Osteocyte (in vitro differentiated cells): ENCODE data around the gene N4BP2L2. TPM values are rescaled to one million over a fixed set of nuclear protein-coding genes. Genes with fewer than 3 reads are reported as not detected.

Experiments used
- DNase-seq: peaks from one replicate; pipeline ENCODE4 v3.0.0; 2021; ENCODE audit warnings: mixed read lengths; ENCODE audit not compliant: unreplicated experiment; ENCODE audit errors: extremely low spot score
- H3K27ac Mint-ChIP-seq: one replicate; pipeline ENCODE4 v1.8.0; 2021; ENCODE audit warnings: mild to moderate bottlenecking, mixed read lengths; ENCODE audit not compliant: unreplicated experiment
- H3K27me3 Mint-ChIP-seq: one replicate; pipeline ENCODE4 v1.8.0; 2021; ENCODE audit warnings: mixed read lengths; ENCODE audit not compliant: unreplicated experiment
- H3K36me3 Mint-ChIP-seq: one replicate; pipeline ENCODE4 v1.8.0; 2021; ENCODE audit warnings: mixed read lengths; ENCODE audit not compliant: unreplicated experiment
- H3K4me1 Mint-ChIP-seq: one replicate; pipeline ENCODE4 v1.8.0; 2021; ENCODE audit warnings: mixed read lengths; ENCODE audit not compliant: unreplicated experiment
- H3K4me3 Mint-ChIP-seq: one replicate; pipeline ENCODE4 v1.8.0; 2021; ENCODE audit warnings: mild to moderate bottlenecking, moderate library complexity, mixed read lengths; ENCODE audit not compliant: unreplicated experiment
- H3K9me3 Mint-ChIP-seq: one replicate; pipeline ENCODE4 v1.8.0; 2021; ENCODE audit warnings: mixed read lengths; ENCODE audit not compliant: unreplicated experiment
- total RNA-seq: library from RNA; stranded (reverse); gene quantifications from 2 replicates; pipeline ENCODE4 v1.2.1, GENCODE V29; 2021
- TF ChIP-seq, protein P1 (sequence below): fragments of 200-600 bp; sonication (generic); IDR thresholded peaks from 2 replicates; pipeline ENCODE4 v1.5.0; 2021; ENCODE audit warnings: antibody characterized with exemption, mild to moderate bottlenecking, moderate library complexity

N4BP2L2 gene
- total RNA-seq, 1 donor from 2014 or later: 138 TPM

- no peak overlapping the region for H3K4me3 Mint-ChIP-seq
- no peaks in the 10 kb centered on the region for H3K27me3 Mint-ChIP-seq
- no peak for DNase-seq
- peaks cover 14% of the 10 kb centered on the region for H3K4me1 Mint-ChIP-seq
- TF ChIP-seq, protein P1, sequence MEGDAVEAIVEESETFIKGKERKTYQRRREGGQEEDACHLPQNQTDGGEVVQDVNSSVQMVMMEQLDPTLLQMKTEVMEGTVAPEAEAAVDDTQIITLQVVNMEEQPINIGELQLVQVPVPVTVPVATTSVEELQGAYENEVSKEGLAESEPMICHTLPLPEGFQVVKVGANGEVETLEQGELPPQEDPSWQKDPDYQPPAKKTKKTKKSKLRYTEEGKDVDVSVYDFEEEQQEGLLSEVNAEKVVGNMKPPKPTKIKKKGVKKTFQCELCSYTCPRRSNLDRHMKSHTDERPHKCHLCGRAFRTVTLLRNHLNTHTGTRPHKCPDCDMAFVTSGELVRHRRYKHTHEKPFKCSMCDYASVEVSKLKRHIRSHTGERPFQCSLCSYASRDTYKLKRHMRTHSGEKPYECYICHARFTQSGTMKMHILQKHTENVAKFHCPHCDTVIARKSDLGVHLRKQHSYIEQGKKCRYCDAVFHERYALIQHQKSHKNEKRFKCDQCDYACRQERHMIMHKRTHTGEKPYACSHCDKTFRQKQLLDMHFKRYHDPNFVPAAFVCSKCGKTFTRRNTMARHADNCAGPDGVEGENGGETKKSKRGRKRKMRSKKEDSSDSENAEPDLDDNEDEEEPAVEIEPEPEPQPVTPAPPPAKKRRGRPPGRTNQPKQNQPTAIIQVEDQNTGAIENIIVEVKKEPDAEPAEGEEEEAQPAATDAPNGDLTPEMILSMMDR: no peak
- H3K36me3 Mint-ChIP-seq: peaks cover 10% of the 10 kb centered on the region
- no peaks in the 10 kb centered on the region for H3K9me3 Mint-ChIP-seq
- peak overlapping the region; percentile 57 for H3K27ac Mint-ChIP-seq
These were observed 135.5 kb downstream of the N4BP2L2 start for GRCh38 chr13:32403108-32403507.

DNA sequence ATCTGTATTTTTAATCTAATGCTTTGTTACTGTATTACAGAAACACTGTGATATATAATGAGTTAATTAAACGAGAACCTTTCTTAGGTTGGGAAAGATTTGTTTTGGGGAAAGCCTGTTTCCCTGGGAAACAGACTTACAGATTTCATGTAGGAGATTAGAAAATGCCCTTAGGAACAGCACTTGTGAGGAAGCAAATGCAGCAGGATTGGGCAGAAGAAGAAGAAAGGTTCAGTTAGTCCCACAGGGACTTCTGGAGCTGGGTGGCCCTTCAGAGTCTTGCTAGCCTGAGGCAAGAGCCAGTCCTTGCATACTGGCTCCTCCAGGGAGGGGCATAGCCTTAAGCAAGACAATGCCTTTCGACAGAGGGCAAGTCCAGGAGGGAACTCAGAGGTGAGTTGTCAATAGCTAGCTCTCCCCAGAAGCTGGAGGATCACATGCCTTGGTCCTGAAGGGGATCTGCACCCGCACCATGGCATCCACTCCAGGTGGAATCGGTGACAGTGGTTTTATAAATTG is 147.4 kb downstream of the N4BP2L2 start:
- TF ChIP-seq, protein P1: no peak
- H3K36me3 Mint-ChIP-seq: no peaks in the 10 kb centered on the region
- no peaks in the 10 kb centered on the region for H3K9me3 Mint-ChIP-seq
- no peak overlapping the region for H3K4me3 Mint-ChIP-seq
- no peak overlapping the region for H3K27ac Mint-ChIP-seq
- H3K4me1 Mint-ChIP-seq: no peaks in the 10 kb centered on the region
- DNase-seq: no peak
- H3K27me3 Mint-ChIP-seq: no peaks in the 10 kb centered on the region

GRCh38 chr13:32390484-32390883 is 148.1 kb downstream of the N4BP2L2 start:
- Mint-ChIP-seq H3K4me1 (no peaks in the 10 kb centered on the region), H3K27ac (no peak overlapping the region), H3K36me3 (no peaks in the 10 kb centered on the region), H3K27me3 (no peaks in the 10 kb centered on the region), H3K9me3 (no peaks in the 10 kb centered on the region), H3K4me3 (no peak overlapping the region)
- DNase-seq: no peak
- TF ChIP-seq, protein P1: no peak

DNA sequence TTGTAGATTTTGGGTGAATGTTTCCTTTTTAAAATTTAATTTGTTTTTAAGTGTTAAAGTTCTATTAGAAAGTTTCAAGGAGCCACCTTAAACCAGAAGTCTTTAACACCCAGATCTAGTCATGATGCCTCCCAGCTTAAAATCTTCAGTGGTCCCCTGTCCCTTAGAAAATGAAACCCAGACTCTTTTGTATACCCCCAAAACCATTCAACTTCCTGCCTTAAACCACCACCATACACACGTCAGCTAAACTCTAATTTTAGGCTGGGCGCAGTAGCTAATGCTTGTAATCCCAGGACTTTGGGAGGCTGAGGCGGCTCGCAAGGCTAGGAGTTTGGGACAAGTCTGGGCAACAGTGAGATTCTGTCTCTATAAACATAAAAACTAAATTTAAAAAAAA is 148.5 kb downstream of the N4BP2L2 start:
- H3K36me3 Mint-ChIP-seq: no peaks in the 10 kb centered on the region
- no peak for DNase-seq
- H3K4me3 Mint-ChIP-seq: no peak overlapping the region
- no peaks in the 10 kb centered on the region for H3K4me1 Mint-ChIP-seq
- TF ChIP-seq, protein P1: no peak
- no peak overlapping the region for H3K27ac Mint-ChIP-seq
- H3K27me3 Mint-ChIP-seq: no peaks in the 10 kb centered on the region
- no peaks in the 10 kb centered on the region for H3K9me3 Mint-ChIP-seq

DNA sequence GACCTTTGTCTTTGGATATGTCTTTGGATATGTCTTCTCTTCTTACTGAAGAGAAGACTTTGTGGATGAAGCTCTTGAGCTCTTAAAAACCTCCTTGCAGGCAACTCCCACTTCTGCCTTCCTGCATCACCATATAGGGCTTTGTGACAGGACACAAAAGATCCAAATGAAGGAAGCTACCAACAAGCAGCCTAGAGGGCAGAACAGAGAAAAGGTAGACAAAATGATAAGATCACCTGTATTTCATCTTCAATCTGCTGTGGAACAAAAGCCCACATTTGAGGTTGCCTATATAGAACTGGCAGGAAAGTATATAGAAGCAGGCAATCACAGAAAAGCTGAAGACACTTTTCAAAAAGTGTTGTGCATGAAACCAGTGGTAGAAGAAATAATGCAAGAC is 153.2 kb downstream of the N4BP2L2 start:
- Mint-ChIP-seq H3K4me1 (no peaks in the 10 kb centered on the region), H3K27me3 (no peaks in the 10 kb centered on the region), H3K4me3 (no peak overlapping the region), H3K36me3 (no peaks in the 10 kb centered on the region), H3K27ac (no peak overlapping the region), H3K9me3 (no peaks in the 10 kb centered on the region)
- DNase-seq: no peak
- TF ChIP-seq, protein P1: no peak
